NT2/D1 (cell line): ENCODE results near the gene BRIX1.

Experiments
- DNase-seq: peaks from one replicate; pipeline ENCODE4 v3.0.0-alpha.2; 2011; ENCODE audit warnings: low read depth, low spot score
- H3K27me3 ChIP-seq: 2 replicates; pipeline ENCODE4 v1.6.0; 2011; ENCODE audit warnings: mild to moderate bottlenecking; ENCODE audit not compliant: insufficient read length, insufficient read depth
- H3K36me3 ChIP-seq: 2 replicates; pipeline ENCODE4 v1.6.1; 2011; ENCODE audit warnings: mild to moderate bottlenecking, low read length, mixed read lengths; ENCODE audit not compliant: insufficient read depth, insufficient read length
- H3K4me1 ChIP-seq: 2 replicates; pipeline ENCODE4 v1.5.1; 2011; ENCODE audit not compliant: insufficient read depth, insufficient read length
- H3K4me3 ChIP-seq: 2 replicates; pipeline ENCODE4 v1.5.1; 2011; ENCODE audit warnings: low read depth; ENCODE audit not compliant: insufficient read length
- H3K9ac ChIP-seq: 2 replicates; pipeline ENCODE4 v1.6.0; 2011; ENCODE audit warnings: low read depth; ENCODE audit not compliant: insufficient read length
- H3K9me3 ChIP-seq: 2 replicates; pipeline ENCODE4 v1.5.1; 2011; ENCODE audit warnings: mild to moderate bottlenecking, low read length; ENCODE audit not compliant: insufficient read depth
- SUZ12 ChIP-seq: IDR thresholded peaks from 2 replicates; pipeline ENCODE4 v1.6.1; 2011; ENCODE audit not compliant: insufficient read length, insufficient read depth; ENCODE audit errors: extremely low read depth
- YY1 ChIP-seq: IDR thresholded peaks from 2 replicates; pipeline ENCODE4 v1.6.1; 2011; ENCODE audit not compliant: insufficient read length, insufficient read depth
- ZNF274 ChIP-seq: IDR thresholded peaks from 2 replicates; pipeline ENCODE4 v1.6.1; 2011; ENCODE audit warnings: mild to moderate bottlenecking, low read depth, low read length

The BRIX1 gene

DNA sequence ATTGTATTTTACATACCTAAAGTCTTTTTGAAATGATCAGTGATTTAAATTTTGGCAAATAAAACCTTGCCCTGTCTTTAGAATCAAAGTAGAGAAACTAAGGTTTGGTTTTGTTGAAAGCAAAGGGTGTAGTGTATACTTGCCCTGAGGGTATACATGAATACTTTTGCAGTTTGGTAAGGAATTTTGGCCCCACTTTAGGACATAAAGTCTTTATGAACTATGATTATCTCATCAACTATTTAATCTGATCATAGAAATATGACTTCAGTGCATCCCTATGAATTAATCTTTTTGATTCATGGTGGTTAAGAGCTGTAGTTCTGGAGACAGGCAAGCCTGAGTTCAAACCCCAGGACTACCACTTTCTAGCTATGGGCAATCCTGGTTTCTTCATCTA is 17.9 kb upstream of the BRIX1 start:
- no peaks in the 10 kb centered on the region for H3K27me3 ChIP-seq
- DNase-seq = no peak
- H3K9me3 ChIP-seq = no peaks in the 10 kb centered on the region
- peaks cover 6% of the 10 kb centered on the region for H3K36me3 ChIP-seq
- H3K4me3 ChIP-seq = no peak overlapping the region
- TF ChIP-seq YY1 (no peak), ZNF274 (no peak), SUZ12 (no peak)
- no peaks in the 10 kb centered on the region for H3K4me1 ChIP-seq
- H3K9ac ChIP-seq = no peak overlapping the region

DNA sequence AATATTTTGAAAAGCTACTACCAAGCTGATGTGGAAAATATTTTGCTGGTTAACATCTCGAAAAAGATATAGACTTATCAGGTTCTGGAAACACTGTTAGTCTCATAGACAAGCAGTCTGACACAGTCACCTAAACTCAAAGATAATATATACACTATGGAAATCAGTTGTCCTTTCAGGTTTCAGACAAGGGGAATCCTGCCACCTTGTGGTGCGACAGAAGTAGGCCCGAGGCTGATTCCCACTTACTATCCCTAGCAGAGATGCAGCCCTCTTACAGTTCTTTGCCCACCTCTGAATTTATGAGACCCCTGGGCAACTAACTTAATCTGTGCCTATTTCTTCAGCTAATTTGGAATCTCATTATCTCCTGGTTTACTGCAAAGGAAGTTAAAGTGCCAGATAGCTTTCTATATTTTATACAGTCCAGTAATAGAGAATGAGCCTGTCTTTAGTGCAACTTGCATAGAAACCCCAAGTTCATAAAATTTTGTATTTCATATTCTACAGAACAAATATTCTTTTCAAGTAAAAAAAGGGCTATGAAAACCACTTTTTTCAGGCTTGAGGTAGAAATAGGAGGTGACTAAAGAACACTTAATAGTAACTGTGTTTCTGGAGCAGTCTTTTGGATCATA is 17.1 kb upstream of the BRIX1 start:
- TF ChIP-seq ZNF274 (no peak), SUZ12 (no peak), YY1 (no peak)
- no peak overlapping the region for H3K4me3 ChIP-seq
- no peaks in the 10 kb centered on the region for H3K9me3 ChIP-seq
- peak; percentile 51 for DNase-seq
- peaks cover 6% of the 10 kb centered on the region for H3K36me3 ChIP-seq
- H3K27me3 ChIP-seq = no peaks in the 10 kb centered on the region
- H3K4me1 ChIP-seq = no peaks in the 10 kb centered on the region
- no peak overlapping the region for H3K9ac ChIP-seq

DNA sequence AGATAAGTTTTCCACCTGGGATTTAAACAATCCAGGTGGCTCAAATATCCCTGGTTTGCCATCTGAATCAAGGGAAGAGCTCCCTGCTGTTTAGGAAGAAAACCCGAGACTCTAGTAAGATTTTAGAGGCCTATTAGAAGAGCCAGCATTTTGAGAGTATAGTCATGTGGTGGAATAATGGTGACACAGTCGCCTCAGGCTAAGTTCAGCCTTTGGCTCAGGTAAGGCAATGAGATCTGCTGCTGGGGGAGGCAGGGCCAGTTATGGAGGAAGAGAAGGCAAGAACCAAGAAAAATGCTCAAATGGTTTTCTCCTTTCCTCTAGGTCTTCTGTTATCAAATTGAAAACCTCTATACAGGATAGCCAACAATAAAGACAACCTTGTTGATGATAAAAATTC is 16.4 kb upstream of the BRIX1 start:
- no peaks in the 10 kb centered on the region for H3K9me3 ChIP-seq
- no peaks in the 10 kb centered on the region for H3K27me3 ChIP-seq
- peaks cover 6% of the 10 kb centered on the region for H3K36me3 ChIP-seq
- no peak overlapping the region for H3K4me3 ChIP-seq
- H3K9ac ChIP-seq = no peak overlapping the region
- no peak for TF ChIP-seq YY1
- no peak for TF ChIP-seq ZNF274
- TF ChIP-seq SUZ12 = no peak
- H3K4me1 ChIP-seq = no peaks in the 10 kb centered on the region
- DNase-seq = no peak

DNA sequence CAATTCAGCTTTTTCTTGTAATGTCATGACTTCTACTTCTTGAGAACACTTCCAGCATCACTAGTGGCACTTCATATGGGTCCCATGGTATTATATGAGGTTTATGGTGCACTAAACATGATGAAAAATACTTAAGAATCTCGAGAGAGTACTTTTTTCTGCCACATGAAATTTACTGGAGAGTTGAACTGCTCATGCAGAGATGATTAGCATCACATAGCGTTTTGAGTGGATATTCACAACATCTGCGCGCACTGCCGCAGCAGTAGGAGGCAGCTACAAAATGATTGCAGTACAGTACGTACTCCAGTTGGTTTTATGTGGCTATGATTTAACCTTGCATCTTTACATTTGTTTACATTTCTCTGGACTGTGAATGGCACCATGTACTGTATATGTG is 14.9 kb upstream of the BRIX1 start:
- DNase-seq = no peak
- H3K9me3 ChIP-seq = no peaks in the 10 kb centered on the region
- H3K4me3 ChIP-seq = no peak overlapping the region
- H3K27me3 ChIP-seq = no peaks in the 10 kb centered on the region
- TF ChIP-seq ZNF274 (no peak), SUZ12 (no peak), YY1 (no peak)
- no peaks in the 10 kb centered on the region for H3K4me1 ChIP-seq
- no peak overlapping the region for H3K9ac ChIP-seq
- peaks cover 15% of the 10 kb centered on the region for H3K36me3 ChIP-seq

DNA sequence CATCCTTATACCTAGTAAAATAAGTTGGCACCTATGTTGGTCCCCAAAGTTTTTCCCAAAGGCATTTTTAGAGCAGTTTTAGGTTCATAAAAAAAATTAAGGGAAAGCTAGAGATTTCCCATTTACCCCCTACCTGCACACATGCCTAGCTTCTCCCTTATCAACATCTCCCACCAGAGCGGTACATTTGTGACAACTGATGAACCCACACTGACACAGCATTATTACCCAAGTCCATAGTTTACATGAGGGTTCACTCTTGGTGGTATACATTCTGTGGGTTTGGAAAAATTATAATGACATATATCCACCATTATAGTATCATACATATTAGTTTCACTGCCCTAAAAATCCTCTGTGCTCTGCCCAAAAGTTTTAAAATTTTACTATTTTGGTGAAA is 12.3 kb upstream of the BRIX1 start:
- no peak overlapping the region for H3K9ac ChIP-seq
- TF ChIP-seq ZNF274 (no peak), YY1 (no peak), SUZ12 (no peak)
- H3K4me1 ChIP-seq = no peaks in the 10 kb centered on the region
- no peaks in the 10 kb centered on the region for H3K9me3 ChIP-seq
- DNase-seq = no peak
- H3K36me3 ChIP-seq = peaks cover 21% of the 10 kb centered on the region
- no peak overlapping the region for H3K4me3 ChIP-seq
- no peaks in the 10 kb centered on the region for H3K27me3 ChIP-seq

DNA sequence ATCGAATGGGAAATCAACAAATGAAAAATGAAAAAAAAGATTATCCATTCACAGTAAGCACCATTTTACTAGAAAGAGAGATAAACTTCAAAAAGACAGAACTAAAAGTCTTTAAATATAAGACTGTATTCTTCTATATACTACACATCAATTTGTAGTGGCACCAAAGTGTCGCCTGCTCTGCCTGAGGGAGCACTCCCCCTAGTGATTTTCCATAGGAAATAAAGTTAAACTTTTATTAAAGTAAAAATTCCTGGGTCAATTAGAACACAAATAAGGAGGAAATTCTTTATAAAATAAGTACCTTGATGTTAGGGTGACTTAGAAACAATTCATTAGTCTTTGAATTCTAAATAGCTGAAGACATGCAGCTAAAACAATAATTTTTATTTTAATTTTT is 9.9 kb upstream of the BRIX1 start:
- no peak for DNase-seq

DNA sequence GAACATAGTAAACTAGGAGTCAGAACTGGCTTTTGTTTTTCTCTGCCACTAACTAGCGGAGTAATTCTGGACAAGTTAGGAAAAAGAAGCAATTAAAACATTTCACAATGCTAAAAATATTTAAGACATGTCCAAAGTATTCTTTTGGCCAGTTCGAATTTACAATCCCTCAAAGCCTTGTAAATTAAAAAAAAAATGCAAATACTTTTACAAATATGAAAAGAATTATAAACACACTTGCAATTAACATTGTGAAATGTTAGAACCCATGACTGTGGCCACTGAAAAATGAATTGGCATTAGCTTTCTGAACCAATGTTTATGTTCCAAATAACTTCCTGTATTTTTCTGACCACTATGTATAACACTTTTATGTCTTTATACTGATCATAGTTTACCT is 2.4 kb upstream of the BRIX1 start:
- Histone ChIP-seq H3K9ac (no peak overlapping the region), H3K36me3 (peaks cover 57% of the 10 kb centered on the region), H3K27me3 (no peaks in the 10 kb centered on the region), H3K4me3 (no peak overlapping the region), H3K9me3 (no peaks in the 10 kb centered on the region), H3K4me1 (no peaks in the 10 kb centered on the region)
- DNase-seq = no peak
- TF ChIP-seq YY1 = no peak
- no peak for TF ChIP-seq ZNF274
- TF ChIP-seq SUZ12 = no peak

More for the DNA sequence above, 9.9 kb upstream of the BRIX1 start:
- Histone ChIP-seq H3K9ac (no peak overlapping the region), H3K36me3 (peaks cover 40% of the 10 kb centered on the region), H3K4me3 (no peak overlapping the region), H3K27me3 (no peaks in the 10 kb centered on the region), H3K4me1 (no peaks in the 10 kb centered on the region), H3K9me3 (no peaks in the 10 kb centered on the region)
- no peak for TF ChIP-seq YY1
- no peak for TF ChIP-seq ZNF274
- no peak for TF ChIP-seq SUZ12

DNA sequence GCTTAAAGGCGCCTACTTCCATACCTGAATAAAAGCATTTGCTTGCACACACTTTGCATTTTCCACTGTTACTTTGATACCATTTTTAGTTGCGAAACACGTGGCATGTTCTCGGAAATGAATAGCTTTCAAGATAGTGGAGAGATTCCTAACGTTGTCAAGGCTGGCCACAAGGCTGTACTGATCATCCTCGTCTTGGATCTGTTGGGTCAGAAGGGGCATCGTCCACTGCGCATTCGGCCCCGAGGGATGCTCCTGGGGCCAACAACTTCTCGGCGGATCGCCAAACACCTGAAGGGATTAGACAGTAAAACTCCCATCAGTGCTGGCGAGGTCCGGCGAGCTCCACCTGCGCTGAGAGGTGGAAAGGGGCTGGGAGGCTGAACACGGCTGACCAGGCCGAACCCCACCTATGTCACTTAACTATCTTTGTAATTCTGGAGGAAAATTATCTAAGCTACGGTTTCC is 806 bp upstream of the BRIX1 start:
- Histone ChIP-seq H3K27me3 (no peaks in the 10 kb centered on the region), H3K9me3 (no peaks in the 10 kb centered on the region), H3K36me3 (peaks cover 59% of the 10 kb centered on the region), H3K4me1 (no peaks in the 10 kb centered on the region), H3K4me3 (peak overlapping the region; percentile 97), H3K9ac (peak overlapping the region; percentile 96)
- DNase-seq = no peak
- no peak for TF ChIP-seq SUZ12
- TF ChIP-seq ZNF274 = no peak
- no peak for TF ChIP-seq YY1
